ENCODE results near the gene PI4K2B.
"Not testable (repeated sequence)": the region's sequence is repeated elsewhere in the genome, so short reads cannot be mapped to it uniquely, and the experiment has no call there.

Gene PI4K2B

GRCh38 chr4:25245181-25245580, 11.3 kb downstream of the PI4K2B start:
- no peak for DNase-seq

GRCh38 chr4:25246680-25247611, 13.1 kb downstream of the PI4K2B start:
- DNase-seq = no peak

GRCh38 chr4:25248875-25249274, 15.0 kb downstream of the PI4K2B start:
- DNase-seq = not testable (repeated sequence)

- not testable (repeated sequence) for DNase-seq
Measured at GRCh38 chr4:25249494-25249893, 15.7 kb downstream of the PI4K2B start.

- DNase-seq = no peak
Measured at GRCh38 chr4:25252230-25253070, 18.6 kb downstream of the PI4K2B start.

- DNase-seq = no peak
Measured at GRCh38 chr4:25253071-25253445, 19.2 kb downstream of the PI4K2B start.

GRCh38 chr4:25253786-25254185, 20.0 kb downstream of the PI4K2B start:
- DNase-seq = not testable (repeated sequence)

GRCh38 chr4:25258980-25259578, 25.2 kb downstream of the PI4K2B start:
- no peak for DNase-seq

GRCh38 chr4:25271866-25272265, 38.0 kb downstream of the PI4K2B start:
- no peak for DNase-seq

- no peak for DNase-seq
Measured at GRCh38 chr4:25280210-25280609, 46.4 kb downstream of the PI4K2B start.

- no peak for DNase-seq
Measured at GRCh38 chr4:25283948-25284347, 50.1 kb downstream of the PI4K2B start.

GRCh38 chr4:25284466-25284865, 50.6 kb downstream of the PI4K2B start:
- DNase-seq = no peak

- no peak for DNase-seq
Measured at GRCh38 chr4:25290490-25291067, 56.7 kb downstream of the PI4K2B start.

- DNase-seq = no peak
Measured at GRCh38 chr4:25291158-25291733, 57.4 kb downstream of the PI4K2B start.

GRCh38 chr4:25297528-25298242, 63.9 kb downstream of the PI4K2B start:
- no peak for DNase-seq

GRCh38 chr4:25299476-25300203, 65.8 kb downstream of the PI4K2B start:
- DNase-seq = no peak

- DNase-seq = no peak
Measured at GRCh38 chr4:25301471-25301870, 67.6 kb downstream of the PI4K2B start.

- no peak for DNase-seq
Measured at GRCh38 chr4:25302626-25303025, 68.8 kb downstream of the PI4K2B start.

GRCh38 chr4:25303578-25303977, 69.7 kb downstream of the PI4K2B start:
- DNase-seq = no peak

GRCh38 chr4:25306518-25307057, 72.8 kb downstream of the PI4K2B start:
- DNase-seq = no peak

- no peak for DNase-seq
Measured at GRCh38 chr4:25307596-25307995, 73.8 kb downstream of the PI4K2B start.

Data from activated CD4-positive, CD25-positive, alpha-beta regulatory T cell treated with anti-CD3 and anti-CD28 coated beads, Interleukin-2, amount 50 U/mL, for 72 hours (primary cell).